ENCODE data around the gene CNTNAP5.

CNTNAP5 gene

DNA sequence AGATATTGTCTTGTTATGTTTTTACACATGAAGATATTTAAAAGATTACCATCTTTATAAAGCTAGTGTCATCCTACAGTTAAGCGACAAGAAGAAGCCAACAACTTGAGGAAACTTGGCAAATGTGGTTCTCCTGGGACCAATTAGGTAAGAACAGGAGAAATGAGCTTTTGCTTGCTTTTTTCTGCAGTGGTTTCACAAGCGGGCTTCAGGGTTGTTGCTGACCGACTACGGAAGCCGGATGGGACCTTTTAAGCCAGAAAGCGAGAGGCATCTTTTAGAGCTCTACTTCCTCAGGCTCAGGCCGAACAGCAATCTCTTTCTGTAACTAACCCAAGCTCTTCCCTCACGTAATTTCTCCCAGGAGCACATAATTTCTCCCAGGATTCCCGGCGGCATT, 256.5 kb downstream of the CNTNAP5 start:
- no peaks in the 10 kb centered on the region for H3K36me3 Mint-ChIP-seq (ENCODE audit: low read depth)

GRCh38 chr2:124283096-124283495, 258.0 kb downstream of the CNTNAP5 start:
- no peaks in the 10 kb centered on the region for H3K4me1 Mint-ChIP-seq (ENCODE audit: low read depth)
- H3K36me3 Mint-ChIP-seq (ENCODE audit: low read depth): no peaks in the 10 kb centered on the region
- H3K9me3 Mint-ChIP-seq: peaks cover 7% of the 10 kb centered on the region
- no peak for DNase-seq (ENCODE audit: low spot score)
- H3K27me3 Mint-ChIP-seq (ENCODE audit: low read depth): no peaks in the 10 kb centered on the region
- H3K27ac Mint-ChIP-seq: no peak overlapping the region
- H3K4me3 Mint-ChIP-seq: no peak overlapping the region

More for the DNA sequence above, 256.5 kb downstream of the CNTNAP5 start:
- Mint-ChIP-seq H3K4me3 (no peak overlapping the region), H3K27ac (no peak overlapping the region), H3K9me3 (peaks cover 8% of the 10 kb centered on the region), H3K27me3 (ENCODE audit: low read depth) (no peaks in the 10 kb centered on the region), H3K4me1 (ENCODE audit: low read depth) (no peaks in the 10 kb centered on the region)
- DNase-seq (ENCODE audit: low spot score): no peak

DNA sequence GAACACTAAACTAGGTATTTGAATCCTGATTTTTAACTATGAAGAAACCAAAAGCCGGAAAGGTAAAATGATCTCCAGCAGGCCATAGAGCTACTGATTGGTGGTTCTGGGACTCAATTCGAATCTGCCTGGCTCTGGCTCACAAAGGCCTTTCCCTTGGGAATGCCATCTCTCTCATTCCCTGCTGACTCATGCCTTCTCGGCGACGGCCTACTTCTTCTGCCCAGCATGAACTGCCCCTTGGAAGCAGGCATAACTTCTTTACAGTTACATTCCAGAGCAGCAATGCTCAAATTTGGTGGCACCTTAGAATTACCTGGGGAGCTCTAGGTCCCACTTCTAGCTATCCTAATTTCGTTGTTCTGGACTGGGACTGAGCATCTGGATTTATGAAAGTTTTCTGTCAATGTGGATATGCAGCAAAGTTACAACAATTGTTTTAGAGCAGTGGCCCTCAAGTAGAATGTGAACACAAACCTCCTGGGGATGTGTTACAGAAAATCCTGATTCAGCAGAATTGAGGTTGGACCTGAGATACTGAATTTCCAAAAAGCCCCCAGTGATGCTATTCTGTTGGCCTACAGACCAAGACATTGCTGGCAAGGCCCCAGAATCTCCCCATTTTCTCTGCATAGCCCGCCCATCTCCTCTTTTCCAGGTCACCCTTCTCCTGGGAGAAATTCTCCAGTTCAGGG, 261.1 kb downstream of the CNTNAP5 start:
- H3K27ac Mint-ChIP-seq: no peak overlapping the region
- no peaks in the 10 kb centered on the region for H3K36me3 Mint-ChIP-seq (ENCODE audit: low read depth)
- H3K4me1 Mint-ChIP-seq (ENCODE audit: low read depth): no peaks in the 10 kb centered on the region
- no peaks in the 10 kb centered on the region for H3K27me3 Mint-ChIP-seq (ENCODE audit: low read depth)
- no peak for DNase-seq (ENCODE audit: low spot score)
- H3K9me3 Mint-ChIP-seq: peaks cover 7% of the 10 kb centered on the region
- H3K4me3 Mint-ChIP-seq: no peak overlapping the region

DNA sequence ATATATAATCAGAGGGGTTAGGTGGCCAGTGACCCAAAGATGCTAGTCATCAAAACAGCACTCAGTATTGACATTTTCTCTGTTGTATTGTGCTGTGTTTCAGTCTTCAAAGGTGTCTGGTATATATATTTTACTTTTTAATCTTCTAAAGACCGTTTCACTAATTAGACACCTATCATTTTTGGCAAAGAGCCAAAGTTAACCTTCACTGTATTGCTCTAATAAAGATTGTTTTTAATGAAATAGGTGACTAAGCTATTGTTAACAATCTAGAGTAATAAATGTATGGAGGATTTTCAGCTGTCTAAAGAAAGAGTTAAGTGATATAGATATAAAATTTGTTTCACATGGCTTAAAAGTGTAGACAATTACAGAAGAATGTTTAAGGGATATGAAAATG, 264.0 kb downstream of the CNTNAP5 start:
- DNase-seq (ENCODE audit: low spot score): no peak
- no peaks in the 10 kb centered on the region for H3K27me3 Mint-ChIP-seq (ENCODE audit: low read depth)
- no peaks in the 10 kb centered on the region for H3K36me3 Mint-ChIP-seq (ENCODE audit: low read depth)
- H3K9me3 Mint-ChIP-seq: peaks cover 7% of the 10 kb centered on the region
- no peak overlapping the region for H3K27ac Mint-ChIP-seq
- no peak overlapping the region for H3K4me3 Mint-ChIP-seq
- H3K4me1 Mint-ChIP-seq (ENCODE audit: low read depth): no peaks in the 10 kb centered on the region

DNA sequence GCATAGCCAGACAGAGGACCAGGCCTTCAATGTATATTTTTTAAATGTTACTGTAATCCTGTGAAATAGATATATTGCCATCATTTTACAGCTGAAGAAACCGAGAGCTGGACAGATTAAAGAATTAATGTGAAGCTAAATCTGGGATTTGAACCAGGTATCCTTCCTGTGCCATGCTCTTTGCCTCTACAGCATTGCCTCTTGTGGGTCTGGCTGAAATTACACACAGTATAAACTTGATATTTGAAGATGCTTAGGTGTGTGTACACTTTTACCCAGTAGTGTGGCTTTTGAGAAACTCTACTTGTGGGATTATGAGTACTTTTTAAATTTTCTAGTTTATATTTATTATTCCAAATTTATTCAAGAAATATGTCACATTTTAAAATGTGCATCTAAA, 264.5 kb downstream of the CNTNAP5 start:
- Mint-ChIP-seq H3K4me3 (no peak overlapping the region), H3K36me3 (ENCODE audit: low read depth) (no peaks in the 10 kb centered on the region), H3K27me3 (ENCODE audit: low read depth) (no peaks in the 10 kb centered on the region), H3K9me3 (peaks cover 7% of the 10 kb centered on the region), H3K27ac (no peak overlapping the region), H3K4me1 (ENCODE audit: low read depth) (no peaks in the 10 kb centered on the region)
- DNase-seq (ENCODE audit: low spot score): no peak

DNA sequence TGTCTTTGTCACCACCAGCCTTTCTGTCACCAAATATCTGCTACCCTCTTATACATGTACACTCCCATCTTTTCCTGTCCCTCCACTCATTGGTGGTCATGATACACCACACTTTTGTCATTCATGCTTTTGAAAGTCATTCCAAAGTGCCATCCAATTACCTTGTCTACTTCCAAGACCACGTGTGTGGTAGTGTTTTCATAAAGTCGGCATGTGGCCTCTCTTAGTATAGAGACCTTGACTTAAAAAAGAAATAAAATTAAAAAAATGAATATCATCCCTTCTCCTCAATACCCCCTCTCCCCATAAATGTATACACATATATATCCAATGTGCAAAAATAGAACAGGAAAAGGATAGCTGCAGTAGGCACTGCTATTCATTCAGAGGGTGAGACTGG, 271.4 kb downstream of the CNTNAP5 start:
- H3K27ac Mint-ChIP-seq: no peak overlapping the region
- H3K36me3 Mint-ChIP-seq (ENCODE audit: low read depth): no peaks in the 10 kb centered on the region
- H3K4me1 Mint-ChIP-seq (ENCODE audit: low read depth): no peaks in the 10 kb centered on the region
- no peaks in the 10 kb centered on the region for H3K27me3 Mint-ChIP-seq (ENCODE audit: low read depth)
- no peak overlapping the region for H3K4me3 Mint-ChIP-seq
- H3K9me3 Mint-ChIP-seq: peaks cover 33% of the 10 kb centered on the region
- no peak for DNase-seq (ENCODE audit: low spot score)

DNA sequence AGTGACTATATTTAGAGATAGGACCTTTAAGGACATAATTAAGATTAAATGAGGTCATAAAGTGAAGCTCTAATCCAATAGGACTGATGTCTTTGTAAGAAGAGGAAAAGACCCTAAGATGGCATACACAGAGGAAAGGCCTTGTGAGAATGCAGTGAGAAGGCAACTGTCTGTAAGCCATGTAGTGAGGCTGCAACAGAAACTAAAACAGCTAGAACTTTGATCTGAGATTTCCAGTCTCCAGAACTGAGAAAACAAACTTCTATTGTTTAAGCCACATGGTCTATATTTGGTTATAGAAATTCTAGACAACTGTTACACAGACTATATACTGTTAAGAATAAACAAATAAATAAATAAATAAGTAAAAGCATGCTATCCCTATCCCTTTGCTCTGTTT, 276.8 kb downstream of the CNTNAP5 start:
- DNase-seq (ENCODE audit: low spot score): no peak
- Mint-ChIP-seq H3K27me3 (ENCODE audit: low read depth) (no peaks in the 10 kb centered on the region), H3K9me3 (peaks cover 35% of the 10 kb centered on the region), H3K4me1 (ENCODE audit: low read depth) (no peaks in the 10 kb centered on the region), H3K4me3 (no peak overlapping the region), H3K36me3 (ENCODE audit: low read depth) (no peaks in the 10 kb centered on the region), H3K27ac (no peak overlapping the region)

DNA sequence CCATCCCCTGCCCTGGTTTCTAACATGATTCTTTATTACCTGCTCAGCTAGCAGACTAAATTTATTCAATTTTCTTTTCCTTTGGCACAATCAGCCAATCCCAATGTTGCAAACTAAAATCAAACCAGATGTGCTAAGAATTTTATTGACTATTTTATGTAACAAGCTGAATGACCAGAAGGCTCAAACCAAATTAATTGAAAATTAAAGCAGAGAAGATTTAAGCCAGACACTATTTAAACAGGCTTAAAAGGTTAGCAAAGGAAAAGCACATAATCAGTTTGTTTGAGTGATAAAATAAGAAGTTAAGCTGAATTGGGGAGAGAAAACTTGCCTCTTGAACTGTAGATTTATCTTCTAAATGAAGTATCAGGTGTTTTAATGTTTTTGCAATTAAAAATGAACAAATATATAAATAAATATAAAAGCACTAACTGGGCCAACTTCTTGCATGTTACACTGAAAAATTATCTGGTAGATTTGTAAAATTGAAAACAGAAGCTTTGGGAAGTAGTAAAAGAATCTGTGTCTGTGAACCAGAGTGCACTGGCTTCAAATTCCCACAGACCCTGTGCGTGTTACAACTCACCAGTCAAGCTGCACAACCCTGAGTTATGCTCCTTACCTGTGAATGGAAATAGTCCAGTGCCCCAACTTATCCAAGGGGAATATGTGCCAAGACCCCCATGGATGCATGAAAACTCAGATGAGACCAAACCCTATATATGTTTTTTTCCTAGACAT, 283.4 kb downstream of the CNTNAP5 start:
- H3K27me3 Mint-ChIP-seq (ENCODE audit: low read depth): no peaks in the 10 kb centered on the region
- H3K9me3 Mint-ChIP-seq: peaks cover 16% of the 10 kb centered on the region
- H3K4me3 Mint-ChIP-seq: no peak overlapping the region
- no peaks in the 10 kb centered on the region for H3K4me1 Mint-ChIP-seq (ENCODE audit: low read depth)
- H3K27ac Mint-ChIP-seq: no peak overlapping the region
- no peak for DNase-seq (ENCODE audit: low spot score)
- no peaks in the 10 kb centered on the region for H3K36me3 Mint-ChIP-seq (ENCODE audit: low read depth)

- Mint-ChIP-seq H3K9me3 (peaks cover 16% of the 10 kb centered on the region), H3K36me3 (ENCODE audit: low read depth) (no peaks in the 10 kb centered on the region), H3K27me3 (ENCODE audit: low read depth) (no peaks in the 10 kb centered on the region), H3K27ac (no peak overlapping the region), H3K4me1 (ENCODE audit: low read depth) (no peaks in the 10 kb centered on the region), H3K4me3 (no peak overlapping the region)
- no peak for DNase-seq (ENCODE audit: low spot score)
Measured at GRCh38 chr2:124309563-124310138, 284.6 kb downstream of the CNTNAP5 start.

DNA sequence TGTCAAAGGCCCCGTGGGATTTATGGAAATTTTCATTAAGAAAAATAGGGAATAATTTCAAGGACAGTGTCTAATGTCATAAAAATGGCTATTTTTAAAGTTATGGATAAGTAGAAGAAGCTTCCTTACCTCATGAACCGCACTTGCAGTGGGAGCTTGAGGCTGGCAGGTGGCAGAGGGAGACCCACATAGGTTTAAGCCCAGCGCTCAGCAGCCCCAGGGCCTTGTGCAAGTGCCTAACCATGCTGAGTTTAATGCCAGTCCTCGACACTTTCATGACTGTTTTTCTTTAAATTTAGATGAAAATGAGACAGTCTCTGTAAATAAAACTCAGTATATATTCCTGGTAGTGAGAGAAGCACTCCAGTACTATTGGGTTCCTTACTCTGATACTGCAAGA, 285.6 kb downstream of the CNTNAP5 start:
- Mint-ChIP-seq H3K4me3 (no peak overlapping the region), H3K9me3 (peaks cover 16% of the 10 kb centered on the region), H3K36me3 (ENCODE audit: low read depth) (no peaks in the 10 kb centered on the region), H3K27ac (no peak overlapping the region), H3K27me3 (ENCODE audit: low read depth) (no peaks in the 10 kb centered on the region), H3K4me1 (ENCODE audit: low read depth) (no peaks in the 10 kb centered on the region)
- no peak for DNase-seq (ENCODE audit: low spot score)

DNA sequence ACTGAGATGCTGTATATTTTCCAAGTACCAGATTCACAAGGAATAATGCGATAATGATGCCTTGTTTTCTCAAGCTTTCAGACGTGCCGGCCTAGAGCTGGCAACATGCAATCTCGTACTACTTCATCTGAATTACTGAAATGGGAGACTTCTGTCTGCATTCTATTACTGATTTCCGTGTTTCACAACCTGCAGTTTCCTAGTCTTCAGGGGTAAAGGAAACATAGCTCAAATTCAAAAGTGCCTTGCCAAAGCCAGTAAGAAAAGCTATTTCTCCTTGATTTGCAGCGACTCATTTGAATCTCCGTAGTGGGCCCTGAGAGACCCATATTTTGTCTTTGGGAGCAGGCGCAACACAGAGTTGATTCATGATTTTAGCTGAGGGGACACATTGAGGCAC, 289.0 kb downstream of the CNTNAP5 start:
- no peaks in the 10 kb centered on the region for H3K27me3 Mint-ChIP-seq (ENCODE audit: low read depth)
- H3K9me3 Mint-ChIP-seq: peaks cover 8% of the 10 kb centered on the region
- H3K36me3 Mint-ChIP-seq (ENCODE audit: low read depth): no peaks in the 10 kb centered on the region
- H3K4me1 Mint-ChIP-seq (ENCODE audit: low read depth): no peaks in the 10 kb centered on the region
- no peak overlapping the region for H3K27ac Mint-ChIP-seq
- no peak overlapping the region for H3K4me3 Mint-ChIP-seq
- no peak for DNase-seq (ENCODE audit: low spot score)

DNA sequence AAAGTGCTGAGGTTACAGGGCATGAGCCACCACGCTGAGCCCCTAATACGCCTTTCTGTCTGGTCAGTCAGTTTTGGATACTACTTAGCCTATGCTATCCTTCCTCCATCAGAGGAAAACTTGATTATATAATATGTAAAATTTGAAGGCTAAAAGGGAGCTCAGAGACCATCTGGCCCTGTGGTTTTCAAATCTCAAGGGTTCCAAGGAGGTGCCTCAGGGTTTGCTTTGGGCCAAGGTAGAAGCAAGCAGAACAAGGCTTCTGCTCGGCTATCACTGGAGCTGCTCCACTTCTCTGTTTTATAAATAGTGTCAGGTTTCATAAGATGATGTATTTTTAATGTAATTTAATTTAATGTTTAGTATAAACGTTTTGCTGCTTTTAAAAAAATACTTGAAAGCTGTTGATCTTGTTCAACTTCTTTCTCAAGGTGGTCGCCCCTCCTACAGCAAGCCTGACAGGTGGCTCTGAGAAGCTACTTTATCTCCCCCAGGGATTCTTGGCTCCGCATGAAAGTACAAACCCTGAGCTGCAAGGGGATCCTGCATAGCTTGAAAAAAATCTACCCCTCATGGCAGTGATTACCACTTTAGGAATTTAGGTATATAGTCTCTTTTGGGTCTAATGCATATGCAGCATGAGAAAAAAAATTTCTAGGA, 290.3 kb downstream of the CNTNAP5 start:
- peaks cover 14% of the 10 kb centered on the region for H3K9me3 Mint-ChIP-seq
- H3K27ac Mint-ChIP-seq: no peak overlapping the region
- H3K27me3 Mint-ChIP-seq (ENCODE audit: low read depth): no peaks in the 10 kb centered on the region
- no peaks in the 10 kb centered on the region for H3K4me1 Mint-ChIP-seq (ENCODE audit: low read depth)
- H3K36me3 Mint-ChIP-seq (ENCODE audit: low read depth): no peaks in the 10 kb centered on the region
- no peak for DNase-seq (ENCODE audit: low spot score)
- no peak overlapping the region for H3K4me3 Mint-ChIP-seq

GRCh38 chr2:124316133-124316532, 291.0 kb downstream of the CNTNAP5 start:
- no peaks in the 10 kb centered on the region for H3K36me3 Mint-ChIP-seq (ENCODE audit: low read depth)
- H3K27ac Mint-ChIP-seq: no peak overlapping the region
- H3K4me3 Mint-ChIP-seq: no peak overlapping the region
- no peaks in the 10 kb centered on the region for H3K4me1 Mint-ChIP-seq (ENCODE audit: low read depth)
- DNase-seq (ENCODE audit: low spot score): no peak
- no peaks in the 10 kb centered on the region for H3K27me3 Mint-ChIP-seq (ENCODE audit: low read depth)
- H3K9me3 Mint-ChIP-seq: peaks cover 19% of the 10 kb centered on the region
